Upper lobe of left lung (tissue), 6 donors: Measurements from ENCODE around the gene SLC7A6. TPM values are rescaled to one million over a fixed set of nuclear protein-coding genes. Genes with fewer than 3 reads are reported as not detected.

Source experiments
- small RNA-seq, 4 donors: library from RNA; depleted of rRNA; stranded (forward); fragments of <200 nt; gene quantifications; one replicate each; pipeline ENCODE3, GENCODE V24; 2016
- total RNA-seq, 6 donors: library from RNA; depleted of rRNA in 4 of 6; stranded (reverse); fragments of >200 nt in 4 of 6; gene quantifications; one replicate each; pipeline versions ENCODE4 v1.1.0 to v1.2.1, GENCODE V29; 2016 to 2021
- donor health status: DM: no; HTN: no; CAD: no; lungs with moderate emphysema.
- donor health status: DM: no; HTN: yes; CAD: no; lungs with severe emphysema.

SLC7A6 gene
- total RNA-seq, 6 donors from 2014 or later = 44.9 to 109 (median 49.5) TPM

Small RNA genes within 50 kb of the gene (small RNA-seq; reads per million reads assigned to genes)
- gene RNU4-30P = 0 reads per million in 4 donors
- 0 reads per million in 4 donors for gene RNU6-1262P

Other genes with a start within 250 kb of the SLC7A6 start
- gene DPEP2NB, start 248.6 kb upstream of the SLC7A6 start, total RNA-seq = not detected
- gene DDX28, start 241.3 kb upstream of the SLC7A6 start, total RNA-seq = 10 to 100 TPM in 4 of 6 donors, 1 to 10 TPM in 2; 4.4 to 13.2 (median 12.1) TPM
- gene DUS2, start 241.2 kb upstream of the SLC7A6 start, total RNA-seq = 10 to 100 TPM; 12.7 to 28.3 (median 16.8) TPM
- 10 to 100 TPM; 49.1 to 95.3 (median 68.0) TPM for gene NFATC3, start 179.2 kb upstream of the SLC7A6 start, total RNA-seq
- 100 to 1,000 TPM in 1 of 6 donors, 10 to 100 TPM in 5; 54.2 to 102 (median 64.4) TPM for gene ESRP2, start 28.4 kb upstream of the SLC7A6 start, total RNA-seq
- 10 to 100 TPM; 25.6 to 84.8 (median 57.5) TPM for gene PLA2G15, start 19.2 kb upstream of the SLC7A6 start, total RNA-seq
- 10 to 100 TPM in 5 of 6 donors, 1 to 10 TPM in 1; 9.9 to 35.6 (median 18.5) TPM for gene SLC7A6OS, start 46.4 kb downstream of the SLC7A6 start, total RNA-seq
- gene PRMT7, start 46.5 kb downstream of the SLC7A6 start, total RNA-seq = 100 to 1,000 TPM in 1 of 6 donors, 10 to 100 TPM in 5; 26.9 to 166 (median 38.8) TPM
- 10 to 100 TPM in 1 of 6 donors, 1 to 10 TPM in 5; 1.2 to 10.7 (median 3.2) TPM for gene SMPD3, start 184.0 kb downstream of the SLC7A6 start, total RNA-seq